Ovary (tissue), 9 donors: ENCODE measurements around the gene CPA5. TPM values are rescaled to one million over a fixed set of nuclear protein-coding genes. Genes with fewer than 3 reads are reported as not detected.

Source experiments
- DNase-seq, 5 donors: peaks; one replicate each; pipeline ENCODE4 v3.0.0-alpha.2; 2019 to 2020
- H3K27ac ChIP-seq, 2 donors: fragments of 200-600 bp; one replicate each; pipeline versions ENCODE4 v1.5.1 to v1.8.0; 2019 to 2022
- H3K27me3 ChIP-seq: fragments of 200-600 bp; one replicate; pipeline ENCODE4 v1.8.0; 2022
- H3K36me3 ChIP-seq: fragments of 200-600 bp; sonication (generic); one replicate; pipeline ENCODE4 v1.5.1; 2019
- H3K4me1 ChIP-seq: one replicate; pipeline ENCODE4 v1.8.1; 2013; ENCODE audit warnings: mild to moderate bottlenecking, moderate library complexity; ENCODE audit not compliant: insufficient read depth
- H3K4me3 ChIP-seq: fragments of 200-600 bp; sonication (generic); one replicate; pipeline ENCODE4 v1.5.1; 2017
- H3K9me3 ChIP-seq, 2 donors: fragments of 200-600 bp in 1 of 2; sonication (generic) in 1 of 2; one replicate each; pipeline versions ENCODE4 v1.5.1 to v1.8.1; 2013 to 2019; ENCODE audit warnings: mild to moderate bottlenecking in 1 of 2, moderate library complexity in 1 of 2
- CTCF ChIP-seq, 3 donors: fragments of 450-650 bp in 2 of 3; fragments of 200-600 bp in 1 of 3; IDR thresholded peaks; one replicate each; pipeline versions ENCODE4 v1.5.1 to v1.8.0; 2016 to 2022; ENCODE audit warnings: antibody characterized with exemption in 3 of 3, mild to moderate bottlenecking in 1 of 3
- EP300 ChIP-seq: sonication (generic); formaldehyde crosslinking; IDR thresholded peaks from one replicate; pipeline ENCODE4 v1.6.1; 2017; ENCODE audit warnings: antibody characterized with exemption
- POLR2A ChIP-seq: fragments of 450-650 bp; IDR thresholded peaks from one replicate; pipeline ENCODE4 v1.6.1; 2017; ENCODE audit warnings: antibody characterized with exemption, mild to moderate bottlenecking, moderate library complexity
- WGBS, 3 donors: extraction: QIAGEN DNeasy Blood & Tissue Kit in 1 of 3; methylation state at CpG; one replicate each; pipeline versions ENCODE4 v1.1.5 to v1.1.7; 2013 to 2017; 5-methylcytosine and 5-hydroxymethylcytosine counted together
- intact Hi-C, 4 donors: fragments of 100-400 bp; cut with DNase I; formaldehyde crosslinking; loops; one replicate each; pipeline versions ENCODE4 v1.11.0 to v1.15.1; 2022 to 2023
- polyA plus RNA-seq, 2 donors: library from polyadenylated mRNA; stranded (reverse); fragments of 200-250 nt in 1 of 2; fragments of 350-450 nt in 1 of 2; fragmentation: Illumina TruSeq in 1 of 2; extraction: RNeasy Lipid Tissue Mini Kit (QIAGEN cat#74804) in 1 of 2; gene quantifications; one replicate each; pipeline ENCODE4 v1.2.3, GENCODE V29; 2013 to 2014
- total RNA-seq, 7 donors: library from RNA; depleted of rRNA in 2 of 7; stranded (reverse); fragments of >200 nt in 2 of 7; fragmentation: NEBNext Ultra II Directional in 3 of 7; extraction: Animal tissue kit (Norgen Biotek cat#: 25700) in 3 of 7; gene quantifications; one replicate each; pipeline versions ENCODE4 v1.1.0 to v1.2.4, GENCODE V29; 2016 to 2023
- donor health status: DM: no; HTN: no; CAD: no; lungs with moderate emphysema.
- donor health status: DM: no; HTN: no; CAD: no.
- donor health status: Bipolar disorder and iron deficiency.
- donor health status: DM: yes; HTN: yes; CAD: no.
- donor health status: DM: no; HTN: no; CAD: no.
- donor health status: DM: yes; HTN: yes; CAD: no.

Gene CPA5
- total and polyA plus RNA-seq, 9 donors: not detected

GRCh38 chr7:130358471-130358870 is 13.9 kb downstream of the CPA5 start:
- Histone ChIP-seq H3K27me3 (no peaks in the 10 kb centered on the region), H3K36me3 (no peaks in the 10 kb centered on the region), H3K9me3 (no peaks in the 10 kb centered on the region), H3K4me3 (no peak overlapping the region), H3K4me1 (peaks cover 7% of the 10 kb centered on the region), H3K27ac (no peak overlapping the region)
- 94 to 95% (median 94%) methylated on average over 4 of the region's 4 CpGs for WGBS, 3 donors
- DNase-seq: no peak
- intact Hi-C loops: loop anchor here in 2 of 4 donors (5.0 to 10.0 kb wide), 2 partner anchors 39 to 84 kb away; no protein-coding TSS in a partner anchor
- TF ChIP-seq EP300 (no peak), POLR2A (no peak), CTCF (IDR thresholded peaks at IDR 0.05) (no peak)

GRCh38 chr7:130359276-130359857 is 14.8 kb downstream of the CPA5 start:
- H3K9me3 ChIP-seq: no peaks in the 10 kb centered on the region
- TF ChIP-seq EP300 (no peak), CTCF (IDR thresholded peaks at IDR 0.05) (no peak), POLR2A (no peak)
- peaks cover 7% of the 10 kb centered on the region for H3K4me1 ChIP-seq
- no peak overlapping the region for H3K27ac ChIP-seq
- no peaks in the 10 kb centered on the region for H3K27me3 ChIP-seq
- no peak for DNase-seq
- no peak overlapping the region for H3K4me3 ChIP-seq
- H3K36me3 ChIP-seq: no peaks in the 10 kb centered on the region
- 95 to 98% (median 97%) methylated on average over 5 of the region's 5 CpGs for WGBS, 3 donors
- intact Hi-C loops: loop anchor here in 2 of 4 donors (5.0 to 10.0 kb wide), 2 partner anchors 38 to 85 kb away; no protein-coding TSS in a partner anchor

- 95% methylated on average over 3 of the region's 3 CpGs for WGBS, 3 donors
- no peak overlapping the region for H3K27ac ChIP-seq
- no peaks in the 10 kb centered on the region for H3K9me3 ChIP-seq
- no peak for DNase-seq
- TF ChIP-seq EP300 (no peak), CTCF (IDR thresholded peaks at IDR 0.05) (no peak), POLR2A (no peak)
- no peak overlapping the region for H3K4me3 ChIP-seq
- H3K36me3 ChIP-seq: no peaks in the 10 kb centered on the region
- H3K27me3 ChIP-seq: no peaks in the 10 kb centered on the region
- intact Hi-C loops: no loop called here
- peaks cover 9% of the 10 kb centered on the region for H3K4me1 ChIP-seq
Measured at GRCh38 chr7:130360518-130360917, 15.9 kb downstream of the CPA5 start.

- Histone ChIP-seq H3K36me3 (no peaks in the 10 kb centered on the region), H3K4me3 (no peak overlapping the region), H3K27ac (no peak overlapping the region), H3K9me3 (no peaks in the 10 kb centered on the region), H3K4me1 (peaks cover 6% of the 10 kb centered on the region), H3K27me3 (no peaks in the 10 kb centered on the region)
- TF ChIP-seq POLR2A (no peak), CTCF (IDR thresholded peaks at IDR 0.05) (no peak), EP300 (no peak)
- no peak for DNase-seq
- intact Hi-C loops: no loop called here
- WGBS, 3 donors: 94 to 98% (median 95%) methylated on average over 7 of the region's 7 CpGs
Measured at GRCh38 chr7:130361681-130362080, 17.1 kb downstream of the CPA5 start.
